OCI-LY7 (cell line): Measurements from ENCODE around the gene PPIG. TPM values are rescaled to one million over a fixed set of nuclear protein-coding genes. Genes with fewer than 3 reads are reported as not detected.

Experiments used
- BruUV-seq: library from RNA; stranded (reverse); fragments of 400-500 nt; replicated peaks from 2 replicates; lab custom pipeline; 2021; lab: Mats Ljungman, UMichigan
- CTCF ChIA-PET: fragments of 300-600 bp; sonication (Branson Sonifier 250); formaldehyde crosslinking; loops from one replicate; lab custom pipeline; 2022; ENCODE audit warnings: antibody characterized with exemption; ENCODE audit not compliant: unreplicated experiment; lab: Charles Lee
- POLR2A ChIA-PET: fragments of 300-600 bp; sonication (Branson Sonifier 250); formaldehyde crosslinking; loops from one replicate; lab custom pipeline; 2022; ENCODE audit warnings: antibody characterized with exemption; lab: Charles Lee
- DNase-seq: peaks from one replicate; pipeline ENCODE4 v3.0.0-alpha.2; 2015; ENCODE audit warnings: low spot score
- H2AFZ ChIP-seq: fragments of 200-600 bp; sonication (generic), shearing (Covaris generic); 2 replicates; pipeline ENCODE4 v1.6.1; 2014; ENCODE audit warnings: mild to moderate bottlenecking, antibody characterized with exemption, low read length, moderate library complexity
- H3K27ac ChIP-seq: fragments of 200-600 bp; sonication (generic); 2 replicates; pipeline ENCODE4 v1.5.1; 2014; ENCODE audit warnings: mixed run types, low read depth, mild to moderate bottlenecking, moderate library complexity, low read length, inconsistent platforms; ENCODE audit not compliant: poor library complexity, severe bottlenecking
- H3K36me3 ChIP-seq: fragments of 200-600 bp; sonication (generic); 2 replicates; pipeline ENCODE4 v1.6.1; 2014; ENCODE audit warnings: mild to moderate bottlenecking, antibody characterized with exemption, low read length, moderate library complexity, mixed read lengths; ENCODE audit not compliant: insufficient read depth
- H3K4me1 ChIP-seq: fragments of 200-600 bp; sonication (generic); 2 replicates; pipeline ENCODE4 v1.5.1; 2014; ENCODE audit warnings: mild to moderate bottlenecking, low read length; ENCODE audit not compliant: insufficient read depth, poor library complexity, severe bottlenecking
- H3K4me2 ChIP-seq: fragments of 200-600 bp; sonication (generic); 2 replicates; pipeline ENCODE4 v1.6.1; 2014; ENCODE audit warnings: mild to moderate bottlenecking, low read length
- H3K4me3 ChIP-seq: fragments of 200-600 bp; sonication (generic); 2 replicates; pipeline ENCODE4 v1.5.1; 2014; ENCODE audit warnings: mild to moderate bottlenecking, low read depth, low read length; ENCODE audit not compliant: poor library complexity, severe bottlenecking
- H3K79me2 ChIP-seq: fragments of 200-600 bp; sonication (generic); 2 replicates; pipeline ENCODE4 v1.6.1; 2016; ENCODE audit warnings: low read depth, mild to moderate bottlenecking, low read length, moderate library complexity, mixed read lengths; ENCODE audit not compliant: insufficient read depth
- H3K9me2 ChIP-seq: fragments of 200-600 bp; sonication (generic); 2 replicates; pipeline ENCODE4 v1.6.1; 2016; ENCODE audit warnings: mild to moderate bottlenecking, low read length, mixed read lengths; ENCODE audit not compliant: insufficient read depth
- H3K9me3 ChIP-seq: fragments of 200-600 bp; sonication (generic); 2 replicates; pipeline ENCODE4 v1.6.1; 2014; ENCODE audit warnings: mild to moderate bottlenecking, mixed run types, low read length, mixed read lengths
- H4K20me1 ChIP-seq: fragments of 200-600 bp; sonication (generic); 2 replicates; pipeline ENCODE4 v1.6.1; 2014; ENCODE audit warnings: mild to moderate bottlenecking, antibody characterized with exemption, low read length, moderate library complexity, mixed read lengths; ENCODE audit not compliant: insufficient read depth
- CTCF ChIP-seq: fragments of 200-600 bp; sonication (generic); conservative IDR thresholded peaks from 2 replicates; pipeline ENCODE4 v1.5.1; 2014; ENCODE audit warnings: mild to moderate bottlenecking, antibody characterized with exemption, low read length, moderate library complexity, mixed read lengths
- EZH2phosphoT487 ChIP-seq: fragments of 200-600 bp; sonication (generic); IDR thresholded peaks from 2 replicates; pipeline ENCODE4 v1.6.1; 2018; ENCODE audit warnings: low read depth, borderline replicate concordance, mild to moderate bottlenecking, mixed run types, antibody characterized with exemption, low read length, moderate library complexity, mixed read lengths
- intact Hi-C: fragments of 100-400 bp; cut with micrococcal nuclease; formaldehyde crosslinking; loops from one replicate; pipeline ENCODE4 v1.10.0; 2022; ENCODE audit not compliant: unreplicated experiment
- total RNA-seq, 2 experiments: library from RNA; depleted of rRNA in 1 of 2; stranded (reverse); fragments of >200 nt in 1 of 2; shearing (Covaris generic) in 1 of 2; gene quantifications; 2 replicates each; pipeline ENCODE4 v1.2.3, GENCODE V29; 2014 to 2022

The PPIG gene
- total RNA-seq, 2 experiments from 2014 or later, result 33.5 to 65.7 TPM

GRCh38 chr2:169670215-169670651 lies 86.1 kb downstream of the PPIG start:
- Histone ChIP-seq H3K9me3 (no peaks in the 10 kb centered on the region), H3K36me3 (no peaks in the 10 kb centered on the region), H4K20me1 (no peaks in the 10 kb centered on the region), H3K27ac (no peak overlapping the region), H3K4me2 (no peak overlapping the region), H2AFZ (no peak overlapping the region), H3K9me2 (no peaks in the 10 kb centered on the region), H3K79me2 (no peaks in the 10 kb centered on the region), H3K4me3 (no peak overlapping the region), H3K4me1 (no peaks in the 10 kb centered on the region)
- intact Hi-C loops, result no loop called here
- BruUV-seq, result no TSS peak
- TF ChIP-seq EZH2phosphoT487, result no peak
- no peak for TF ChIP-seq CTCF
- ChIA-PET POLR2A (interaction anchor here (0.8 kb wide), 1 partner anchor 8 kb away, joined by 4 read pairs; no protein-coding TSS in a partner anchor), CTCF (no interaction called here)
- DNase-seq, result no peak

- Histone ChIP-seq H4K20me1 (no peaks in the 10 kb centered on the region), H3K36me3 (no peaks in the 10 kb centered on the region), H3K4me2 (no peak overlapping the region), H2AFZ (no peak overlapping the region), H3K4me3 (no peak overlapping the region), H3K9me3 (no peaks in the 10 kb centered on the region), H3K79me2 (no peaks in the 10 kb centered on the region), H3K9me2 (no peaks in the 10 kb centered on the region), H3K27ac (no peak overlapping the region), H3K4me1 (no peaks in the 10 kb centered on the region)
- CTCF ChIA-PET, result no interaction called here
- TF ChIP-seq EZH2phosphoT487, result no peak
- BruUV-seq, result no TSS peak
- no peak for DNase-seq
- POLR2A ChIA-PET, result no interaction called here
- intact Hi-C loops, result no loop called here
Measured at GRCh38 chr2:169670937-169671336, 86.8 kb downstream of the PPIG start.

GRCh38 chr2:169672406-169672805 lies 88.3 kb downstream of the PPIG start:
- H3K4me2 ChIP-seq, result no peak overlapping the region
- ChIA-PET POLR2A (interaction anchor here (0.9 kb wide), 1 partner anchor 32 kb away, joined by 3 read pairs; no protein-coding TSS in a partner anchor), CTCF (no interaction called here)
- no peak overlapping the region for H3K4me3 ChIP-seq
- H3K36me3 ChIP-seq, result no peaks in the 10 kb centered on the region
- H2AFZ ChIP-seq, result no peak overlapping the region
- H3K27ac ChIP-seq, result no peak overlapping the region
- no peaks in the 10 kb centered on the region for H3K9me3 ChIP-seq
- BruUV-seq, result no TSS peak
- no peaks in the 10 kb centered on the region for H3K79me2 ChIP-seq
- H4K20me1 ChIP-seq, result no peaks in the 10 kb centered on the region
- no peak for DNase-seq
- no peaks in the 10 kb centered on the region for H3K9me2 ChIP-seq
- H3K4me1 ChIP-seq, result no peaks in the 10 kb centered on the region
- TF ChIP-seq CTCF (no peak), EZH2phosphoT487 (no peak)
- intact Hi-C loops, result no loop called here
